HAP-1 (cell line): Measurements from ENCODE around the gene HBG2.
"Not testable (repeated sequence)": the region's sequence is repeated elsewhere in the genome, so short reads cannot be mapped to it uniquely, and the experiment has no call there.

Source experiments
- DNase-seq, 2 experiments: peaks; one replicate each; pipeline ENCODE4 v3.0.0-alpha.2; 2016 to 2020; ENCODE audit warnings: low spot score in 2 of 2
- H3K27me3 ChIP-seq: fragments of 250-450 bp; sonication (Bioruptor Pico); 2 replicates; pipeline ENCODE4 v1.5.1; 2020; ENCODE audit warnings: low read depth, mild to moderate bottlenecking, moderate library complexity
- H3K36me3 ChIP-seq: fragments of 250-450 bp; sonication (Bioruptor Pico); replicated peaks from 2 replicates; pipeline ENCODE4 v1.5.1; 2020; ENCODE audit warnings: mild to moderate bottlenecking
- H3K4me1 ChIP-seq: fragments of 250-450 bp; sonication (Bioruptor Pico); 2 replicates; pipeline ENCODE4 v1.5.1; 2020; ENCODE audit warnings: mild to moderate bottlenecking
- H3K4me3 ChIP-seq: fragments of 250-450 bp; sonication (Bioruptor Pico); 2 replicates; pipeline ENCODE4 v1.5.1; 2020; ENCODE audit warnings: mild to moderate bottlenecking, moderate library complexity
- H3K9me3 ChIP-seq: fragments of 250-450 bp; sonication (Bioruptor Pico); 2 replicates; pipeline ENCODE4 v1.5.1; 2020; ENCODE audit warnings: mild to moderate bottlenecking, moderate library complexity
- in situ Hi-C: fragments of 300-500 bp; cut with MboI; formaldehyde crosslinking; loops from 3 replicates; pipeline ENCODE4 v1.14.3; 2020; ENCODE audit warnings: low sequenced_read_pairs, inconsistent platforms, mixed read lengths

Gene HBG2

GRCh38 chr11:5254646-5255413 lies at the start of gene HBG2:
HBG2 (minus strand) TSS chr11:5254781; CDS start chr11:5254728, 53 bp downstream.
- in situ Hi-C loops, H3K9me3 ChIP-seq, H3K4me3 ChIP-seq, H3K36me3 ChIP-seq, DNase-seq, H3K27me3 ChIP-seq, H3K4me1 ChIP-seq: not testable (repeated sequence)

DNA sequence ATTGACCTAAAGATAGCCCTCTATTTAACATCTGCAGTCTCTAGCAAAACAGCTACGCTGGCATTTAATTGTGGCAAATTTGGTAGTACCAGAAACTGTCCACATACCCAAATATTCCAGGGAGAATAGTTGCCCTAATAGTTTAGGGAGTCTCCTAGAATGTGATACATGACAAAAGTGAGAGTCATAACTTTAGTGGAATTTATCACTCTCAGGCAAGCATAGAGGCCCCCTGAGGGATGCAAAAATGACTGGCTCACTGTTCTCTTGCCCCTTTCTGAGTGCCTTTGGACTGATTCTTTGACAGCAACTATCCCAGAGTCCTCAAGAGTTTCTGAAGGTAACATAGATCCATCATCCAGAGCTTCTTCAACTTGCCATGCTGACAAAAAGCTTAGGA lies 49.5 kb upstream of the HBG2 start:
- Histone ChIP-seq H3K36me3 (no peaks in the 10 kb centered on the region), H3K27me3 (no peaks in the 10 kb centered on the region), H3K9me3 (no peaks in the 10 kb centered on the region), H3K4me1 (no peaks in the 10 kb centered on the region), H3K4me3 (no peak overlapping the region)
- in situ Hi-C loops, result no loop called here
- no peak for DNase-seq

- H3K4me3 ChIP-seq, result no peak overlapping the region
- DNase-seq, result no peak
- in situ Hi-C loops, result no loop called here
- no peaks in the 10 kb centered on the region for H3K27me3 ChIP-seq
- H3K9me3 ChIP-seq, result no peaks in the 10 kb centered on the region
- H3K4me1 ChIP-seq, result no peaks in the 10 kb centered on the region
- no peaks in the 10 kb centered on the region for H3K36me3 ChIP-seq
These were observed 49.0 kb upstream of the HBG2 start for GRCh38 chr11:5303626-5304025.

DNA sequence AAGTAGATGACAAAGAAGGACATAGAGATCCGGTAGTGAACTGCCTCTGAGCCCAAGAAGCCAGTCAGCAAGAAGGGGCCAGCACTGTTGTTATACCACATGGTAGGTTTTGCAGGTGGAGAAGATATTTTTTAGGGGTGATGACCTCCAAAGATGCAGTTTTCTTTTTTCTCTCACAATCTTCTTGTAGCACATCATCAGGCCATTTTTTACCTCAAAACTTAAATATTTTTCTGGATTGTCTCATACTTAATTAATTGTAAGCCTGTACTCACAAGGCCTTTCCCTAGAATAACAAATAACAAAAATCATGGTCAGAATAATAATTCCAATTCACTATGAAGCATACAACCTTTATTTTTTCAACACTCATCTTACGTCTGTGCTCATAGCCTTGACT lies 47.3 kb upstream of the HBG2 start, which contains the start of gene OR51B4:
Gene OR51B4 (minus strand): TSS at position 101 of the 400 bp plus-strand sequence. CDS start 0 bp downstream, at position 101.
- H3K27me3 ChIP-seq, result no peaks in the 10 kb centered on the region
- no peak for DNase-seq
- in situ Hi-C loops, result no loop called here
- H3K4me3 ChIP-seq, result no peak within 1 kb of the TSS
- no peaks in the 10 kb centered on the region for H3K4me1 ChIP-seq
- no peaks in the 10 kb centered on the region for H3K9me3 ChIP-seq
- no peaks in the 10 kb centered on the region for H3K36me3 ChIP-seq

DNA sequence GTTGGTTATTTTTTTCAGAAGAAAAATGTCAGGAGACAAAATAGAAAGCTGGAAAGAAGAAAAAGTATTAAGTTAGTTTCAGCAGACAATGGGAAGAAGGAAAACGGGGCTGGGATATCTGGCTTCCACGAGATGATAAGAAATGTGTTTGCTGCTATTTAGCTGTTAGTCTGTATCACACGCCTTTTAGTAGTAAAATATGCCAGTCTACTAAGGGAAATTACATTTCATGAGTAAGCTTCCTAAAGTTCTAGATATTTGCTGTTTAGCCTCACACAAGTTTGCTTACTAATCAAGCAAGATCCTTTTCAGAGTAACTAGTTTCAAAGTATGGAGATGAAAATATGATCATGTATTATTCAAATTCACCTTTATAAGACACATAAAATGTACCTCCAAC lies 45.7 kb upstream of the HBG2 start:
- H3K4me3 ChIP-seq, result no peak overlapping the region
- no peaks in the 10 kb centered on the region for H3K9me3 ChIP-seq
- in situ Hi-C loops, result no loop called here

GRCh38 chr11:5298451-5298850 lies 43.9 kb upstream of the HBG2 start:
- no peaks in the 10 kb centered on the region for H3K4me1 ChIP-seq
- H3K36me3 ChIP-seq, result no peaks in the 10 kb centered on the region
- H3K4me3 ChIP-seq, result no peak overlapping the region
- in situ Hi-C loops, result no loop called here
- DNase-seq, result no peak
- no peaks in the 10 kb centered on the region; the same call in 1 of the 2 replicates for H3K27me3 ChIP-seq
- H3K9me3 ChIP-seq, result no peaks in the 10 kb centered on the region

More for the DNA sequence above, 45.7 kb upstream of the HBG2 start:
- no peaks in the 10 kb centered on the region; the same call in 1 of the 2 replicates for H3K27me3 ChIP-seq
- DNase-seq, result no peak
- no peaks in the 10 kb centered on the region for H3K4me1 ChIP-seq
- H3K36me3 ChIP-seq, result no peaks in the 10 kb centered on the region

GRCh38 chr11:5297721-5298323 lies 43.2 kb upstream of the HBG2 start:
- Histone ChIP-seq H3K4me3 (no peak overlapping the region), H3K4me1 (no peaks in the 10 kb centered on the region), H3K9me3 (no peaks in the 10 kb centered on the region), H3K36me3 (no peaks in the 10 kb centered on the region), H3K27me3 (no peaks in the 10 kb centered on the region; the same call in 1 of the 2 replicates)
- no peak for DNase-seq
- in situ Hi-C loops, result no loop called here

- in situ Hi-C loops, H3K4me3 ChIP-seq, DNase-seq, H3K27me3 ChIP-seq, H3K4me1 ChIP-seq, H3K9me3 ChIP-seq, H3K36me3 ChIP-seq: not testable (repeated sequence)
These were observed 39.9 kb upstream of the HBG2 start for GRCh38 chr11:5294342-5294995.

GRCh38 chr11:5293028-5293427 lies 38.4 kb upstream of the HBG2 start:
- H3K36me3 ChIP-seq, result no peaks in the 10 kb centered on the region
- in situ Hi-C loops, result no loop called here

DNA sequence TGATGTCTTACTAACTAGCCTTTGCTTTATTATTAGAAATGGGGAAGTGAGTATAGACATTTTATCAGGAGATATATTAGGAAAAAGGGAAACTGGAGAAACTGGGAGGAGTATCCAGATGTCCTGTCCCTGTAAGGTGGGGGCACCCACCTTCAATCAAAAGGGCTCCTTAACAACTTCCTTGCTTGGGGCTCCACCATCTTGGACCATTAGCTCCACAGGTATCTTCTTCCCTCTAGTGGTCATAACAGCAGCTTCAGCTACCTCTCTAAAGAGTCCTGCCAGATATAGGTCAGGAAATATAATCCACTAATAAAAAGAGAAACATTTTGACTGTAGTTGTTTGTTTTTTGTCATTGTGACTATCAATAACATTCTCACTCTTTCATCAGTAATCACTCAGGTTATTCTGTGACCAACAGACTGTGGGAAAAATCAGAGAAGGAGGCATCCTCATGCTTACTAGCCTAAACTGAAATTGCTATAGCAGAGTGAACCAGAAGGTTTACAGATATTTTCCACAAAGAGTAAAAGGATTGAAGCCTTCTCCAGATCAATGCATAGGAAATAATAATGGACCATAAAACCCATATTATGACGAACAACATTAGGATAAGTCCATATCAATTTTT lies 36.7 kb upstream of the HBG2 start:
- H3K9me3 ChIP-seq, result no peaks in the 10 kb centered on the region
- H3K27me3 ChIP-seq, result no peaks in the 10 kb centered on the region
- DNase-seq, result no peak
- no peak overlapping the region for H3K4me3 ChIP-seq
- in situ Hi-C loops, result no loop called here
- H3K4me1 ChIP-seq, result no peaks in the 10 kb centered on the region
- no peaks in the 10 kb centered on the region for H3K36me3 ChIP-seq

More at GRCh38 chr11:5293028-5293427, 38.4 kb upstream of the HBG2 start:
- Histone ChIP-seq H3K27me3 (no peaks in the 10 kb centered on the region; the same call in 1 of the 2 replicates), H3K9me3 (no peaks in the 10 kb centered on the region), H3K4me1 (no peaks in the 10 kb centered on the region), H3K4me3 (no peak overlapping the region)
- no peak for DNase-seq

- no peaks in the 10 kb centered on the region for H3K4me1 ChIP-seq
- in situ Hi-C loops, result no loop called here
These were observed 35.5 kb upstream of the HBG2 start for GRCh38 chr11:5290106-5290505.

DNA sequence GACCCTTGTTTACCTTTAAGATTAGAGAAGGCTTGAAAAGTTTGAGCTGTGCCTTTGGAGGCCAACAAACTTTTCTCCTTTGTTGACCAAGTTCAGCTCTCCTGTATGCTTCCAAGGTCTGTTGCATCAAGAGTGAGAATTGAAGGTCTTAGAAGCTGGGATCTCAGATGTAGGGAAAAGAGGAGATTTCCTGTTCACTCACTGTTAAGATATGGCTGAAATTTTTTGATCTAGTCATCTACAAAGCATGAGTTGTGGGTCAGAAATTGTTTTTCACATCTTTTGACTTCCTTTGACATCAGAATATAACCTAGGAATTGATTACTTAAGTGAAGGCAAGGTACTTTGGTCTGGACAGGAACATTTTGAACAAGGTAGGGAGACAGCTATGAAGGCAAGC lies 35.1 kb upstream of the HBG2 start:
- Histone ChIP-seq H3K4me3 (no peak overlapping the region), H3K36me3 (no peaks in the 10 kb centered on the region), H3K9me3 (no peaks in the 10 kb centered on the region), H3K4me1 (no peaks in the 10 kb centered on the region), H3K27me3 (no peaks in the 10 kb centered on the region)
- DNase-seq, result no peak
- in situ Hi-C loops, result no loop called here

More at GRCh38 chr11:5290106-5290505, 35.5 kb upstream of the HBG2 start:
- Histone ChIP-seq H3K36me3 (no peaks in the 10 kb centered on the region), H3K9me3 (no peaks in the 10 kb centered on the region), H3K4me3 (no peak overlapping the region), H3K27me3 (no peaks in the 10 kb centered on the region)
- no peak for DNase-seq

- no peaks in the 10 kb centered on the region for H3K36me3 ChIP-seq
- no peaks in the 10 kb centered on the region for H3K27me3 ChIP-seq
- no peaks in the 10 kb centered on the region for H3K9me3 ChIP-seq
- H3K4me3 ChIP-seq, result no peak overlapping the region
- no peaks in the 10 kb centered on the region for H3K4me1 ChIP-seq
- in situ Hi-C loops, result no loop called here
- DNase-seq, result no peak
These were observed 34.4 kb upstream of the HBG2 start for GRCh38 chr11:5288906-5289550.
